GM12865 (cell line): ENCODE results near the gene TRIM32.

Experiments used
- DNase-seq: peaks from one replicate; pipeline ENCODE4 v3.0.0; 2010; ENCODE audit warnings: low read depth
- H3K4me3 ChIP-seq: 2 replicates; pipeline ENCODE4 v1.5.1; 2011; ENCODE audit warnings: mild to moderate bottlenecking, low read depth, low read length, control low read depth
- TF ChIP-seq, protein P1 (sequence below): IDR thresholded peaks from 2 replicates; pipeline ENCODE4 v1.5.1; 2011; ENCODE audit warnings: low read length, control low read depth, low read depth, inconsistent platforms; ENCODE audit not compliant: insufficient read depth; ENCODE audit errors: missing control alignments

Gene TRIM32

GRCh38 chr9:116703634-116704033 is 16.5 kb downstream of the TRIM32 start:
- no peak overlapping the region for H3K4me3 ChIP-seq
- TF ChIP-seq, protein P1, sequence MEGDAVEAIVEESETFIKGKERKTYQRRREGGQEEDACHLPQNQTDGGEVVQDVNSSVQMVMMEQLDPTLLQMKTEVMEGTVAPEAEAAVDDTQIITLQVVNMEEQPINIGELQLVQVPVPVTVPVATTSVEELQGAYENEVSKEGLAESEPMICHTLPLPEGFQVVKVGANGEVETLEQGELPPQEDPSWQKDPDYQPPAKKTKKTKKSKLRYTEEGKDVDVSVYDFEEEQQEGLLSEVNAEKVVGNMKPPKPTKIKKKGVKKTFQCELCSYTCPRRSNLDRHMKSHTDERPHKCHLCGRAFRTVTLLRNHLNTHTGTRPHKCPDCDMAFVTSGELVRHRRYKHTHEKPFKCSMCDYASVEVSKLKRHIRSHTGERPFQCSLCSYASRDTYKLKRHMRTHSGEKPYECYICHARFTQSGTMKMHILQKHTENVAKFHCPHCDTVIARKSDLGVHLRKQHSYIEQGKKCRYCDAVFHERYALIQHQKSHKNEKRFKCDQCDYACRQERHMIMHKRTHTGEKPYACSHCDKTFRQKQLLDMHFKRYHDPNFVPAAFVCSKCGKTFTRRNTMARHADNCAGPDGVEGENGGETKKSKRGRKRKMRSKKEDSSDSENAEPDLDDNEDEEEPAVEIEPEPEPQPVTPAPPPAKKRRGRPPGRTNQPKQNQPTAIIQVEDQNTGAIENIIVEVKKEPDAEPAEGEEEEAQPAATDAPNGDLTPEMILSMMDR: no peak

DNA sequence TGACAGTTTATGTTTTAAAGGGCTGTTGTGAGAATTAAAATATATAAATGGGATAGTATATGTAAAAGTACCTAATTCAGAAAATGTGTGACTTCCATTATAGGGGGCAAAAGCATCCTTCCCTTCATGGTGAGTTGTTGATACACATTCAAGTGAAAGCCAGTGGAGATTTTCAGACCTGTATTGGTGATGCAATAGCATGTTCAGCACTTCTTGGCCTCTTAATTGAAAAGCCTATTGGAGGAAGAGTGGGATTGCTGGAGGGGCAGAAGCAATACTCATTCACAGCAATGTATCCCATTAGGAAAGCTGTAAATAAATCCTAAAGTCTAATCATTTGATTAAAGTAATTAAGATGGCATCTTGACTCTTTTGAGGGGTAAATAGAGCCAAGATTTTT is 17.4 kb downstream of the TRIM32 start:
- TF ChIP-seq, protein P1: no peak
- no peak overlapping the region for H3K4me3 ChIP-seq
- no peak for DNase-seq

More at GRCh38 chr9:116703634-116704033, 16.5 kb downstream of the TRIM32 start:
- no peak for DNase-seq

DNA sequence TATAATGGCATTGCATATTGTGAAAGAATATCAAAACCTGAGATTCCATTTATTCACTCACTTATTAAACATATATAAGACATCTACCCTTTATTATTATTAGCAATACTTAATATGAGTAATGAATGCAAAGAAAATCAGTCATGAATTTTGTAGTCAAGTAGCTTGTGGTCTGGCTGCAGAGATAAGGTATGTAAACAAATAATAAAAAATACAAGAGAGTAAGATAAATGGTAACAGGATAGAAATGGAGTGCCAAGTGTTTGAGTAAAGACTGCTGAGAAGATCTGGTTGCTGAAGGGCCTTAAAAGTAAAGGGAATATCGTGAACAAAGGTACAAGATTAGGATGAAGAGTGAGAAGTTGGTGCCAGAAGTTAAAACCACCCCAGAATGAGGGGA is 18.4 kb downstream of the TRIM32 start:
- TF ChIP-seq, protein P1: no peak
- H3K4me3 ChIP-seq: no peak overlapping the region
- DNase-seq: no peak

- TF ChIP-seq, protein P1: no peak
- DNase-seq: no peak
- no peak overlapping the region for H3K4me3 ChIP-seq
These were observed 19.5 kb downstream of the TRIM32 start for GRCh38 chr9:116706310-116707290.

DNA sequence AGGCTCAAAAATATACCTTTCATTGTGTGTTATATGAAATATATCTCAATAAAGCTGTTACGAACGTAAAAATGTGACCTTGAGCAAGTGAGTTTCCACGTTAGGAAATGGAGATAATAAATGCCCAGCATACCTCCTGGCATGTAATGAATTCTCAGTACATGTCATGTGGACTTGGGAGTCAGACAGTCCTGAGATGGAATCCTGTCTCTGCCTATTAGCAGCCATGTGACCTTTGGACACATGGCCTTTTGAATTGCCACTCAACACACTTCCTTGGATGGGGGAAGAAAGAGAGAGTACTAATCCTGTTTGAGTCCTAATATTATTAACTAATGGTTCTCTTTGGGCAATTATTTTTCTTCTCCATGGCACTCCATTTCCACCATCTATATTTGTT is 25.7 kb downstream of the TRIM32 start:
- DNase-seq: no peak
- H3K4me3 ChIP-seq: no peak overlapping the region
- TF ChIP-seq, protein P1: no peak

DNA sequence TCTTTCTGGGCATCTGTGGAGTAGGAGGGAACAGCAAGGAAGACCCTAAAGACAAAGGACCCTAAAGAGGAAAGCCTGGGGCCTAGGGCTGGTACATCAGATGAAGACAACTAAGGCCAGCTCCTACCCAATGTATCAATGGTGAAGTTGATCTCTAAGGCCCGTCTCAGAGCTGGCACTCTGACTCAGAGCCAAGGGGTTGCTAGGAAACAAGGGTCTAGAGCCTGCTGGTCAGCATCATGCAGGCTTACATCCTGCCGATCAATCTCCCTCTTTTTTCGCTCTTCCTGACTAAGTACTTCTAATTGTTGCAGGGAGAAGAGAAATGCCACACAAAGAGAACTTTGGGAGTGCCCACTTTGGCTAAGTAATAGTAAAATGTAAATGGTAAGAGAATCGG is 26.2 kb downstream of the TRIM32 start:
- DNase-seq: no peak
- no peak overlapping the region for H3K4me3 ChIP-seq
- TF ChIP-seq, protein P1: no peak
